H9 (cell line): ENCODE results near the gene CYBRD1. TPM values are rescaled to one million over a fixed set of nuclear protein-coding genes. Genes with fewer than 3 reads are reported as not detected.

Experiments used
- DNase-seq: peaks from one replicate; pipeline ENCODE4 v3.0.0-alpha.2; 2017
- H2AFZ ChIP-seq: one replicate; pipeline ENCODE4 v1.6.1; 2013; ENCODE audit warnings: mild to moderate bottlenecking, low read length, control low read depth, moderate library complexity
- H2AK5ac ChIP-seq: 2 replicates; pipeline ENCODE4 v1.6.1; 2013; ENCODE audit warnings: low read length, control low read depth, mixed read lengths; ENCODE audit not compliant: insufficient read length
- H2BK120ac ChIP-seq: one replicate; pipeline ENCODE4 v1.6.1; 2013; ENCODE audit warnings: low read depth, mild to moderate bottlenecking, low read length, control low read depth, inconsistent platforms; ENCODE audit not compliant: poor library complexity, severe bottlenecking
- H2BK12ac ChIP-seq: 2 replicates; pipeline ENCODE4 v1.6.1; 2013; ENCODE audit warnings: low read length, control low read depth, mixed read lengths, low read depth; ENCODE audit not compliant: insufficient read length
- H2BK15ac ChIP-seq: 2 replicates; pipeline ENCODE4 v1.6.1; 2013; ENCODE audit warnings: low read depth, low read length, control low read depth
- H2BK20ac ChIP-seq: one replicate; pipeline ENCODE4 v1.6.1; 2013; ENCODE audit warnings: low read depth, mild to moderate bottlenecking, low read length, control low read depth, inconsistent platforms; ENCODE audit not compliant: poor library complexity, severe bottlenecking
- H2BK5ac ChIP-seq: 2 replicates; pipeline ENCODE4 v1.6.1; 2013; ENCODE audit warnings: low read length, control low read depth, mixed read lengths; ENCODE audit not compliant: insufficient read length
- H3K14ac ChIP-seq: 2 replicates; pipeline ENCODE4 v1.6.1; 2013; ENCODE audit warnings: low read length, control low read depth; ENCODE audit not compliant: insufficient read depth
- H3K18ac ChIP-seq: 2 replicates; pipeline ENCODE4 v1.6.1; 2013; ENCODE audit warnings: low read depth, mild to moderate bottlenecking, mixed read lengths, low read length, control low read depth; ENCODE audit not compliant: insufficient read length
- H3K23ac ChIP-seq: 2 replicates; pipeline ENCODE4 v1.6.1; 2013; ENCODE audit warnings: low read length, control low read depth, mixed read lengths, low read depth; ENCODE audit not compliant: insufficient read length
- H3K23me2 ChIP-seq: 2 replicates; pipeline ENCODE4 v1.6.1; 2013; ENCODE audit warnings: low read depth, mild to moderate bottlenecking, mixed read lengths, low read length, control low read depth; ENCODE audit not compliant: insufficient read length, poor library complexity, severe bottlenecking
- H3K27ac ChIP-seq: 2 replicates; pipeline ENCODE4 v1.5.1; 2013; ENCODE audit warnings: low read length, control low read depth, mixed read lengths, low read depth; ENCODE audit not compliant: insufficient read length
- H3K27me3 ChIP-seq: 2 replicates; pipeline ENCODE4 v1.6.1; 2013; ENCODE audit warnings: low read length, control low read depth, inconsistent platforms; ENCODE audit not compliant: insufficient read depth
- H3K4ac ChIP-seq: 2 replicates; pipeline ENCODE4 v1.6.1; 2013; ENCODE audit warnings: low read depth, mild to moderate bottlenecking, control low read depth, inconsistent platforms, low read length, moderate library complexity
- H3K4me1 ChIP-seq: 2 replicates; pipeline ENCODE4 v1.6.1; 2013; ENCODE audit warnings: low read length, control low read depth, inconsistent platforms; ENCODE audit not compliant: insufficient read depth
- H3K4me2 ChIP-seq: 2 replicates; pipeline ENCODE4 v1.6.1; 2013; ENCODE audit warnings: low read length, control low read depth, mixed read lengths; ENCODE audit not compliant: insufficient read length, insufficient read depth
- H3K56ac ChIP-seq: 2 replicates; pipeline ENCODE4 v1.6.1; 2013; ENCODE audit warnings: low read depth, mild to moderate bottlenecking, mixed read lengths, low read length, control low read depth; ENCODE audit not compliant: insufficient read length
- H3K79me1 ChIP-seq: 2 replicates; pipeline ENCODE4 v1.6.1; 2013; ENCODE audit warnings: low read depth, mild to moderate bottlenecking, moderate library complexity, low read length, control low read depth, inconsistent platforms; ENCODE audit not compliant: insufficient read depth, poor library complexity, severe bottlenecking
- H3K79me2 ChIP-seq: 2 replicates; pipeline ENCODE4 v1.6.1; 2013; ENCODE audit warnings: low read length, control low read depth, inconsistent platforms; ENCODE audit not compliant: insufficient read depth
- H3K9ac ChIP-seq: 2 replicates; pipeline ENCODE4 v1.6.1; 2013; ENCODE audit warnings: low read length, control low read depth, mixed read lengths; ENCODE audit not compliant: insufficient read length; ENCODE audit errors: extremely low read depth
- H3K9me3 ChIP-seq: one replicate; pipeline ENCODE4 v1.6.1; 2013; ENCODE audit warnings: low read depth, low read length, inconsistent platforms; ENCODE audit not compliant: control insufficient read depth
- H3T11ph ChIP-seq: one replicate; pipeline ENCODE4 v1.6.1; 2013; ENCODE audit warnings: mild to moderate bottlenecking, low read length, control low read depth, inconsistent platforms
- H4K20me1 ChIP-seq: one replicate; pipeline ENCODE4 v1.6.1; 2013; ENCODE audit not compliant: control insufficient read depth, insufficient read length, insufficient read depth
- H4K5ac ChIP-seq: 2 replicates; pipeline ENCODE4 v1.6.1; 2013; ENCODE audit warnings: low read depth, mild to moderate bottlenecking, mixed read lengths, low read length, control low read depth; ENCODE audit not compliant: insufficient read length
- H4K8ac ChIP-seq: replicated peaks from 2 replicates; pipeline ENCODE4 v1.6.1; 2013; ENCODE audit warnings: low read length, control low read depth, mixed read lengths, low read depth; ENCODE audit not compliant: insufficient read length
- H4K91ac ChIP-seq: 2 replicates; pipeline ENCODE4 v1.6.1; 2013; ENCODE audit warnings: low read depth, mild to moderate bottlenecking, moderate library complexity, mixed read lengths, low read length, control low read depth; ENCODE audit not compliant: insufficient read length
- H3K27ac Mint-ChIP-seq, 3 experiments: 2 replicates in 2 of 3; 3 replicates in 1 of 3; pipeline ENCODE4 v1.8.0; 2020 to 2021; ENCODE audit warnings: mixed read lengths in 3 of 3, mild to moderate bottlenecking in 1 of 3, moderate library complexity in 1 of 3
- H3K27me3 Mint-ChIP-seq: 2 replicates; pipeline ENCODE4 v1.8.0; 2021; ENCODE audit warnings: low read depth, mild to moderate bottlenecking, moderate library complexity, mixed read lengths
- H3K36me3 Mint-ChIP-seq, 3 experiments: 2 replicates in 2 of 3; 3 replicates in 1 of 3; pipeline ENCODE4 v1.8.0; 2020 to 2021; ENCODE audit warnings: low read depth in 3 of 3, mixed read lengths in 3 of 3; ENCODE audit not compliant: insufficient read depth in 1 of 3
- H3K4me1 Mint-ChIP-seq, 2 experiments: 2 replicates each; pipeline ENCODE4 v1.8.0; 2020; ENCODE audit warnings: mixed read lengths in 2 of 2
- H3K4me3 Mint-ChIP-seq, 2 experiments: 2 replicates in 1 of 2; 3 replicates in 1 of 2; pipeline ENCODE4 v1.8.0; 2020 to 2021; ENCODE audit warnings: mild to moderate bottlenecking in 2 of 2, mixed read lengths in 2 of 2, moderate library complexity in 1 of 2
- H3K9me3 Mint-ChIP-seq, 2 experiments: 2 replicates in 1 of 2; 3 replicates in 1 of 2; pipeline ENCODE4 v1.8.0; 2020; ENCODE audit warnings: mild to moderate bottlenecking in 2 of 2, mixed read lengths in 2 of 2, moderate library complexity in 1 of 2
- CTCF ChIP-seq: fragments of 200-600 bp; sonication (generic); conservative IDR thresholded peaks from 3 replicates; pipeline ENCODE4 v1.8.0; 2021; ENCODE audit warnings: antibody characterized with exemption, mild to moderate bottlenecking
- WGBS: extraction: QIAGEN DNeasy Blood & Tissue Kit; methylation state at CpG from one replicate; pipeline ENCODE4 v1.1.7; 2013; ENCODE audit warnings: missing lambda C conversion rate, low lambda C conversion rate, mixed read lengths; ENCODE audit not compliant: insufficient read length; ENCODE audit errors: extremely low coverage; 5-methylcytosine and 5-hydroxymethylcytosine counted together
- total RNA-seq: library from RNA; stranded (reverse); gene quantifications from 2 replicates; pipeline ENCODE4 v1.2.1, GENCODE V29; 2021

The CYBRD1 gene
- total RNA-seq, 1 experiment from 2014 or later = 3.6 TPM

GRCh38 chr2:171531291-171531690 is 9.0 kb downstream of the CYBRD1 start:
- no peaks in the 10 kb centered on the region for H3K79me1 ChIP-seq
- no peak overlapping the region for H3K56ac ChIP-seq
- no peak overlapping the region for H4K5ac ChIP-seq
- H2BK12ac ChIP-seq = no peak overlapping the region
- no CpG with 5 or more reads among the region's 7 CpGs for whole genome bisulfite sequencing
- Mint-ChIP-seq H3K27me3 (no peaks in the 10 kb centered on the region), H3K9me3 (peaks cover 0 to 8% of the 10 kb centered on the region in 2 experiments; a peak in 2 of 5 replicates), H3K36me3 (peaks cover 7 to 10% (median 7%) of the 10 kb centered on the region in 3 experiments), H3K4me3 (no peak overlapping the region), H3K4me1 (no peaks in the 10 kb centered on the region), H3K27ac (no peak overlapping the region)
- H3K23me2 ChIP-seq = no peaks in the 10 kb centered on the region
- no peak overlapping the region for H3K18ac ChIP-seq
- H3K27me3 ChIP-seq = no peaks in the 10 kb centered on the region
- H3K27ac ChIP-seq = no peak overlapping the region
- H3K4me2 ChIP-seq = no peak overlapping the region
- H3K4me1 ChIP-seq = no peaks in the 10 kb centered on the region
- no peak overlapping the region for H3K14ac ChIP-seq
- H2BK5ac ChIP-seq = no peak overlapping the region
- no peak overlapping the region for H2BK120ac ChIP-seq
- H3K23ac ChIP-seq = no peak overlapping the region
- H4K91ac ChIP-seq = no peak overlapping the region
- no peak overlapping the region for H2AFZ ChIP-seq
- no peaks in the 10 kb centered on the region for H4K20me1 ChIP-seq
- H3K9ac ChIP-seq = no peak overlapping the region
- TF ChIP-seq CTCF = no peak
- H4K8ac ChIP-seq = no peak overlapping the region
- no peaks in the 10 kb centered on the region for H3K79me2 ChIP-seq
- H2AK5ac ChIP-seq = no peak overlapping the region
- no peak overlapping the region for H2BK15ac ChIP-seq
- H3K9me3 ChIP-seq = no peaks in the 10 kb centered on the region
- H3K4ac ChIP-seq = no peak overlapping the region
- no peak for DNase-seq
- no peak overlapping the region for H2BK20ac ChIP-seq
- no peak overlapping the region for H3T11ph ChIP-seq
